Osteoblast (primary cell): Measurements from ENCODE around the gene PPP1R26. TPM values are rescaled to one million over a fixed set of nuclear protein-coding genes. Genes with fewer than 3 reads are reported as not detected.
A peak's percentile ranks its signal among the peaks of the same experiment; 100 is the strongest.

Experiments used
- DNase-seq: peaks from one replicate; pipeline ENCODE4 v3.0.0; 2011; ENCODE audit warnings: low spot score, mixed read lengths; ENCODE audit not compliant: insufficient read length; ENCODE audit errors: missing footprints
- H2AFZ ChIP-seq: 2 replicates; pipeline ENCODE4 v1.6.0; 2011; ENCODE audit warnings: mild to moderate bottlenecking, low read length
- H3K27ac ChIP-seq: 2 replicates; pipeline ENCODE4 v1.5.1; 2011; ENCODE audit warnings: mild to moderate bottlenecking, low read depth, low read length, moderate library complexity
- H3K27me3 ChIP-seq: 2 replicates; pipeline ENCODE4 v1.6.0; 2012; ENCODE audit warnings: mild to moderate bottlenecking, control low read depth, inconsistent platforms, low read length, moderate library complexity; ENCODE audit not compliant: insufficient read depth
- H3K36me3 ChIP-seq: 2 replicates; pipeline ENCODE4 v1.5.1; 2011; ENCODE audit warnings: mild to moderate bottlenecking, low read length, control low read depth, moderate library complexity; ENCODE audit not compliant: insufficient read depth
- H3K4me1 ChIP-seq: 2 replicates; pipeline ENCODE4 v1.5.1; 2011; ENCODE audit warnings: mild to moderate bottlenecking, low read length, control low read depth, moderate library complexity; ENCODE audit not compliant: insufficient read depth
- H3K4me2 ChIP-seq: 2 replicates; pipeline ENCODE4 v1.6.0; 2011; ENCODE audit warnings: mild to moderate bottlenecking, low read length; ENCODE audit not compliant: insufficient read depth
- H3K4me3 ChIP-seq: fragments of 200-600 bp; sonication (generic); 3 replicates; pipeline ENCODE4 v1.5.1; 2012; ENCODE audit warnings: mild to moderate bottlenecking, low read length, inconsistent platforms; ENCODE audit not compliant: insufficient read depth
- H3K79me2 ChIP-seq: 2 replicates; pipeline ENCODE4 v1.6.0; 2012; ENCODE audit warnings: mild to moderate bottlenecking, low read length, control low read depth, inconsistent platforms; ENCODE audit not compliant: insufficient read depth
- H3K9me3 ChIP-seq: 2 replicates; pipeline ENCODE4 v1.5.1; 2011; ENCODE audit warnings: low read depth, low read length, control low read depth
- H4K20me1 ChIP-seq: 2 replicates; pipeline ENCODE4 v1.6.0; 2012; ENCODE audit warnings: mild to moderate bottlenecking, low read length, control low read depth; ENCODE audit not compliant: insufficient read depth
- CTCF ChIP-seq: IDR thresholded peaks from 2 replicates; pipeline ENCODE4 v1.5.1; 2011; ENCODE audit warnings: mild to moderate bottlenecking, low read depth, low read length, moderate library complexity; ENCODE audit errors: extremely low read depth
- total RNA-seq: library from RNA; depleted of rRNA; stranded (reverse); fragments of >200 nt; gene quantifications from 2 replicates; pipeline ENCODE4 v1.2.3, GENCODE V29; 2012

PPP1R26 gene
- total RNA-seq, 1 donor, result 10.5 TPM

- TF ChIP-seq CTCF, result no peak
- Histone ChIP-seq H3K4me3 (no peak overlapping the region), H3K79me2 (no peaks in the 10 kb centered on the region), H3K36me3 (no peaks in the 10 kb centered on the region), H3K9me3 (no peaks in the 10 kb centered on the region), H4K20me1 (no peaks in the 10 kb centered on the region), H3K4me1 (no peaks in the 10 kb centered on the region), H3K4me2 (no peak overlapping the region), H3K27ac (no peak overlapping the region), H3K27me3 (no peaks in the 10 kb centered on the region), H2AFZ (no peak overlapping the region)
- peak; percentile 5 for DNase-seq
Measured at GRCh38 chr9:135519179-135519971, 39.8 kb downstream of the PPP1R26 start.

GRCh38 chr9:135520916-135521607, 41.5 kb downstream of the PPP1R26 start, which contains the start of gene LCN1:
LCN1 (plus strand) TSS chr9:135521440; CDS start chr9:135521498, 58 bp downstream.
- TF ChIP-seq CTCF, result no peak
- H3K27me3 ChIP-seq, result no peaks in the 10 kb centered on the region
- no peaks in the 10 kb centered on the region for H3K36me3 ChIP-seq
- no peak within 1 kb of the TSS for H2AFZ ChIP-seq
- no peak within 1 kb of the TSS for H3K27ac ChIP-seq
- no peak within 1 kb of the TSS for H3K4me2 ChIP-seq
- H3K9me3 ChIP-seq, result no peaks in the 10 kb centered on the region
- DNase-seq, result peak; percentile 17
- no peaks in the 10 kb centered on the region for H3K79me2 ChIP-seq
- no peak within 1 kb of the TSS for H3K4me3 ChIP-seq
- no peaks in the 10 kb centered on the region for H4K20me1 ChIP-seq
- H3K4me1 ChIP-seq, result no peaks in the 10 kb centered on the region

- Histone ChIP-seq H3K27ac (no peak overlapping the region), H3K4me3 (no peak overlapping the region), H4K20me1 (no peaks in the 10 kb centered on the region), H3K36me3 (no peaks in the 10 kb centered on the region), H3K27me3 (no peaks in the 10 kb centered on the region), H3K4me1 (no peaks in the 10 kb centered on the region), H3K9me3 (no peaks in the 10 kb centered on the region), H3K4me2 (no peak overlapping the region), H3K79me2 (no peaks in the 10 kb centered on the region), H2AFZ (no peak overlapping the region)
- DNase-seq, result peak; percentile 15
- no peak for TF ChIP-seq CTCF
Measured at GRCh38 chr9:135521608-135522095, 42.1 kb downstream of the PPP1R26 start.
